Fibroblast of villous mesenchyme (primary cell): ENCODE measurements around the gene PSMA6. TPM values are rescaled to one million over a fixed set of nuclear protein-coding genes. Genes with fewer than 3 reads are reported as not detected.

Experiments
- DNase-seq: peaks from one replicate; pipeline ENCODE4 v3.0.0-alpha.2; 2010; ENCODE audit warnings: low read depth
- H3K4me3 ChIP-seq: 2 replicates; pipeline ENCODE4 v1.5.1; 2011; ENCODE audit warnings: low read depth, mild to moderate bottlenecking, low read length
- total RNA-seq: library from RNA; depleted of rRNA; stranded (reverse); fragments of >200 nt; gene quantifications from 2 replicates; pipeline ENCODE4 v1.2.3, GENCODE V29; 2012
- TF ChIP-seq, protein P1 (sequence below): IDR thresholded peaks from 2 replicates; pipeline ENCODE4 v1.5.1; 2012; ENCODE audit warnings: low read depth, mild to moderate bottlenecking, low read length; ENCODE audit not compliant: insufficient read depth

PSMA6 gene
- 217 and 256 TPM in 2 replicates for total RNA-seq

DNA sequence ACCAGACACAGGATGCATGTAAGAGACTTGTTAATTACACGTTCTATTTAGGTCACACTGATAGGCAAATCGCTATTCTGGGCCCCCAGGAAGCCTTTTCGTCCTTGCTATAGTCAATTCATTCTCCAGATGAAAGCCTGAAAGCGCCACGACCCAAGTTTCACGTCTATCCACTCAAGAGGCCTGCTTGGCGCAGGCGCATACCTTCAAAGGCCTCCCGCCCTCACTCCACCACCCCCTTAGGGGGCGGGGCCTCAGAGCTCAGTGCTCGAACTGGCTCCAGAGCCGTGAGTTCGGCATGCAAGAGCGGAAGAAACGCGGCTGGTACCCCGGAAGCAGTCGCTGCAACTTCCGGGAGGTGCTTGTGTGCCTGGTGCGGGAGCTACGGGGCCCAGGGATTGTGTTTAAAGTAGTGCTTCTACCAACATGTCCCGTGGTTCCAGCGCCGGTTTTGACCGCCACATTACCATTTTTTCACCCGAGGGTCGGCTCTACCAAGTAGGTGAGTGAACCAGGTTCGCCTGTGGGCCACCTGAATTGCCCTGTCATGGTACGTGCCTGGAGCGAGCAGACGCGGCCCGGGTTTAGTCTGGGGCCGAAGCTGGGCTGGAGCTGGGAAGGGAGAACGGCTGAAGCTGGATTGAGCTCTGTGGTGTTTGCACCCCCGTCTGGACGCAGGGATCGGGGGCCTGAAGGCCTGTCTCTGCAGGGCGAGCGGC, at the start of gene PSMA6:
TSS of gene PSMA6 (plus strand) at position 332 of the 719 bp plus-strand sequence. CDS start at position 427, 95 bp downstream.
- peak; percentile 99 for DNase-seq
- TF ChIP-seq, protein P1, sequence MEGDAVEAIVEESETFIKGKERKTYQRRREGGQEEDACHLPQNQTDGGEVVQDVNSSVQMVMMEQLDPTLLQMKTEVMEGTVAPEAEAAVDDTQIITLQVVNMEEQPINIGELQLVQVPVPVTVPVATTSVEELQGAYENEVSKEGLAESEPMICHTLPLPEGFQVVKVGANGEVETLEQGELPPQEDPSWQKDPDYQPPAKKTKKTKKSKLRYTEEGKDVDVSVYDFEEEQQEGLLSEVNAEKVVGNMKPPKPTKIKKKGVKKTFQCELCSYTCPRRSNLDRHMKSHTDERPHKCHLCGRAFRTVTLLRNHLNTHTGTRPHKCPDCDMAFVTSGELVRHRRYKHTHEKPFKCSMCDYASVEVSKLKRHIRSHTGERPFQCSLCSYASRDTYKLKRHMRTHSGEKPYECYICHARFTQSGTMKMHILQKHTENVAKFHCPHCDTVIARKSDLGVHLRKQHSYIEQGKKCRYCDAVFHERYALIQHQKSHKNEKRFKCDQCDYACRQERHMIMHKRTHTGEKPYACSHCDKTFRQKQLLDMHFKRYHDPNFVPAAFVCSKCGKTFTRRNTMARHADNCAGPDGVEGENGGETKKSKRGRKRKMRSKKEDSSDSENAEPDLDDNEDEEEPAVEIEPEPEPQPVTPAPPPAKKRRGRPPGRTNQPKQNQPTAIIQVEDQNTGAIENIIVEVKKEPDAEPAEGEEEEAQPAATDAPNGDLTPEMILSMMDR = no peak
- H3K4me3 ChIP-seq = peak within 1 kb of the TSS; percentile 88

DNA sequence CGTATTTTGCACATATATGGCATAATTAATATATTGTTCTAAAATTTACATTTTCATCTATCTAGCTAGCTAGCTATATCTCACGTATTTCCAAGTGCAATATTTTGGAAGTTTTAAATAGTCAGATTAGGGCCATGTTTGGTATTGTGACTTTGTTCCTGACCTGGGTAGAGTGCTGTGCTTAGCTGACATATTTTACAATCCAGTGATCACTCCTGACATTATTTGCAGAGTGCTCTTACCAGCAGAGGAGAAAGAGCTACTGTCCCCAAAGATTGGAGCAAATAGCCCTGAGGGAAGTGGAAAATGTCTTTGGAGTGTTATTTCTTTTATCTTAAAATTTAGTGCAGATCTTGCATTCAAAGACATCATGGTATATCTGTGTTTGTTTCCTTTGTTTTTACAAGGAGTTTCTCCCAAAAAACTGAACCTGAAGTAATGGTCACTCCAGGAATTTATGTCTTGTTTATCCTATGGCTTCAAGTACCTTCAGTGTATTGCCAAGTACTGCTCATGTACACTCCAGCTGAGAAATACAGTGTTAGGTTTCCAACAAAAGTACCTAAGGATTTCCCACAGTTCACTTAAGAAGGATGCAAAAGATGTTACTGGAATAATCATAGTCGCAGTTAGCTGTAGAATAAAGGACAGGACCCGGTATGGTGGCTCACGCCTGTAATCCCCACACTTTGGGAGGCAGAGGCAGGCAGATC, 49.4 kb upstream of the PSMA6 start:
- no peak overlapping the region for H3K4me3 ChIP-seq
- DNase-seq = no peak
- TF ChIP-seq, protein P1 = no peak

DNA sequence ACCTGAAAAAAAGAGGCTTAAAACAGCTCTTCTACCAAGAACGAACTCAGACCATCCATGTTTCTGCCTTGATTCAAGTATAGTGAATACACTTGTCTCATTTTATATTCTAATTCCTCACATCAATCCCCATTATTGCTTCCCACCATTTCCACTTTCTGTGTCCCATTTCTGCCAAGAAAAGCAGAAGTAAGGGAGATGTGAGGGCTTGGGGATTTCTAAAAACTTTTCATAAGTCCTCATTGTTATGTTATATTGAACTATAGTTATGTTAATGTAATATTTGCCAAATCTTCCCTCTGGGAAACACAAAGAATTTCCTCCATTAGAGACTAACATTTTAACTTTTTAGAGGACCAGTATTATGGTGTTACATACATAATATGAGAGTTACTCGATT, 48.2 kb upstream of the PSMA6 start:
- no peak overlapping the region for H3K4me3 ChIP-seq
- no peak for DNase-seq
- TF ChIP-seq, protein P1 = no peak

DNA sequence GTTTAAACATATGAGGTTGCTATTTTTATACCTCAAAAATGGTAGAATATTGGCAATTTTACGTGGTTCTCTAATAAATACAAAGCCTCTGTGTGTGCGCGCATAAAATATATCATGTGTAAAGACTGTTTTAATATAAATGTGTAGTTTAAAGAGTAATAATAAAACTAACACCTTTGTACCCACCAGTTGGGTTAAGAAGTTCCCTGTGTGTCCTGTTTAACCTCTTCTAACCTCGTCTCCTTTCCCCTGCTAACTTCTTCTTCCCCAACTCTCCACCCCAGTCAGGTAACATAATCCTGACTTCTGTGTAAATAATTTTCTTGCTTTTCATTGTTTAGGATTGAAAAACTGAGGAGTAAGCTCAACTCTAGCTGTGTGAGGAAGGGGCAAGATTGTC, 47.6 kb upstream of the PSMA6 start:
- no peak overlapping the region for H3K4me3 ChIP-seq
- TF ChIP-seq, protein P1 = no peak

DNA sequence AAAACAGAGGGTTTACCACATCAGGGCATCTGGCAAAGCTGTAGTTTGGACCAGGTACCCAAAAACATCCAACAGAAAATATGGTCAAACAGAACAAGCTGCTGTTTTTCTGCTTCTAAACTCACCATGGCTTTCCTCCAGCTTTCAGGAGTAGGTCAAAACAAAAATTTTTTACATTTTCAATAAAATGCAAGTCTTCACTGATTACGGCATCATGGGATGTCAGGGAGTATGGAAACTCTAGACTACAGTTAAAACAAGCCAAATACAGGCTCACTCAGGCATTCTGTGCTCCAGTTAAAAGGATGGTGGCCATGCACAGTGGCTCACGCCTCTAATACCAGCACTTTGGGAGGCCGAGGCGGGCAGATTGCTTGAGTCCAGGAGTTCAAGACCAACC, 47.1 kb upstream of the PSMA6 start:
- H3K4me3 ChIP-seq = no peak overlapping the region
- no peak for DNase-seq
- TF ChIP-seq, protein P1 = no peak

More for the DNA sequence above, 47.6 kb upstream of the PSMA6 start:
- DNase-seq = no peak

DNA sequence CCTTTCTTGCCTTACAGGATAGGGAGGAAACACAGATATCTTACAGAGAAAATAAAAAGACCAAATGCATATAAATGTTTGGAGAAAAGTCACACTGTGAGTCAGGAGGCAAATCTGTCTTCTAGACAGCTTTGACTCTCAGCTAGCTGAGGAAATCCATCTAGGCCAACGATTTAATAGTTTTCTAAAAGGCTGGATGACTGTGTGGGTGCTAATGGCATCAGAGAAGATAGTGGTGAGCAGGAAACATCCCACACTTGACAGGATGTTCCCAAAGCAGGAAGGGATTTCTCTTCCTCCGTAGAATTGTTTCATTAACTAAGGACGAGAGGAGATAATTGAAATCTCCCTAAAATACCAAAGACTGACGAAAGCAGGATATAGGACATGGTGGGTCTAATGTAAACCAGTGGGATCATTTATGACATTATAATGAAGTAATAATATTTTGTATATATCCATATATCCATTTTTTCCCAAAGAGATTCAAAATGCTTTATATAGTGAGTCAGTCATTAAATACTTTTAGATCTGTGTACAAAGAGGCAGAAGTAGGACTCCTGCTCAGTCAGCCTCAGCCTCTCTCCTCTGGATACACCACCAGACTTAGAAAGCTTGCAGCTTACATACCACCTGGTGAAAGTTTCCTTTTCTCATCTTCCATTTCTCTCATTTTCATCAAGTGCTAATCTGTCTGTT, 44.3 kb upstream of the PSMA6 start:
- H3K4me3 ChIP-seq = no peak overlapping the region
- peak; percentile 21 for DNase-seq
- TF ChIP-seq, protein P1 = no peak
